ENCODE measurements around the gene SGPP2. TPM values are rescaled to one million over a fixed set of nuclear protein-coding genes. Genes with fewer than 3 reads are reported as not detected.
"Not testable (repeated sequence)": the region's sequence is repeated elsewhere in the genome, so short reads cannot be mapped to it uniquely, and the experiment has no call there.

SGPP2 gene
- total RNA-seq, 1 donor from 2014 or later: 12.4 TPM

DNA sequence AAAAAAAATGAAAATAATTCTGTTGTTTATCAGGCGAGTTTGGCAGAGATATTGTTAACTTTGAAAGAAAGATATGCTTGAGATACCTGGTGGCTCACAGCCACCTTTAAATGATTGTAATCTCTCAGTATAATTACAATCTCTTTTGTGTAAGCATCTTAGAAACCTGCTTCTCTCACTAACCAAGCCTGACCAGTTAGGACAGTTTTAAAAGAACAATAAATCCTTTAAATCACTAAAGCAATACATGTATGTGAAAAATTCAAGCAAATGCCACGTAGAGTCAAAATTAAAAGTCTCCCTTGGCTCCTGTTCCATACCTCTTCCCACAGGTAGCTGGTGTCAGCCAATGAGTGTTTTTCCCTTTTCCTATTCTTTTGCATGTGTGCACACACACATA lies 15.7 kb upstream of the SGPP2 start:
- ATAC-seq (ENCODE audit: low read depth) (no peak), DNase-seq (no peak)
- peaks cover 4% of the 10 kb centered on the region for H3K27me3 Mint-ChIP-seq
- H3K4me3 Mint-ChIP-seq: no peak overlapping the region
- peaks cover 1% of the 10 kb centered on the region for H3K36me3 Mint-ChIP-seq (ENCODE audit: low read depth)
- ChIA-PET CTCF (no interaction called here), POLR2A (no interaction called here)
- H3K4me1 Mint-ChIP-seq: no peaks in the 10 kb centered on the region
- TF ChIP-seq, protein P1, sequence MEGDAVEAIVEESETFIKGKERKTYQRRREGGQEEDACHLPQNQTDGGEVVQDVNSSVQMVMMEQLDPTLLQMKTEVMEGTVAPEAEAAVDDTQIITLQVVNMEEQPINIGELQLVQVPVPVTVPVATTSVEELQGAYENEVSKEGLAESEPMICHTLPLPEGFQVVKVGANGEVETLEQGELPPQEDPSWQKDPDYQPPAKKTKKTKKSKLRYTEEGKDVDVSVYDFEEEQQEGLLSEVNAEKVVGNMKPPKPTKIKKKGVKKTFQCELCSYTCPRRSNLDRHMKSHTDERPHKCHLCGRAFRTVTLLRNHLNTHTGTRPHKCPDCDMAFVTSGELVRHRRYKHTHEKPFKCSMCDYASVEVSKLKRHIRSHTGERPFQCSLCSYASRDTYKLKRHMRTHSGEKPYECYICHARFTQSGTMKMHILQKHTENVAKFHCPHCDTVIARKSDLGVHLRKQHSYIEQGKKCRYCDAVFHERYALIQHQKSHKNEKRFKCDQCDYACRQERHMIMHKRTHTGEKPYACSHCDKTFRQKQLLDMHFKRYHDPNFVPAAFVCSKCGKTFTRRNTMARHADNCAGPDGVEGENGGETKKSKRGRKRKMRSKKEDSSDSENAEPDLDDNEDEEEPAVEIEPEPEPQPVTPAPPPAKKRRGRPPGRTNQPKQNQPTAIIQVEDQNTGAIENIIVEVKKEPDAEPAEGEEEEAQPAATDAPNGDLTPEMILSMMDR (IDR thresholded peaks at IDR 0.05): no peak
- H3K9me3 Mint-ChIP-seq: peaks cover 2% of the 10 kb centered on the region
- intact Hi-C loops (cut with micrococcal nuclease): no loop called here
- no peak overlapping the region for H3K27ac Mint-ChIP-seq

DNA sequence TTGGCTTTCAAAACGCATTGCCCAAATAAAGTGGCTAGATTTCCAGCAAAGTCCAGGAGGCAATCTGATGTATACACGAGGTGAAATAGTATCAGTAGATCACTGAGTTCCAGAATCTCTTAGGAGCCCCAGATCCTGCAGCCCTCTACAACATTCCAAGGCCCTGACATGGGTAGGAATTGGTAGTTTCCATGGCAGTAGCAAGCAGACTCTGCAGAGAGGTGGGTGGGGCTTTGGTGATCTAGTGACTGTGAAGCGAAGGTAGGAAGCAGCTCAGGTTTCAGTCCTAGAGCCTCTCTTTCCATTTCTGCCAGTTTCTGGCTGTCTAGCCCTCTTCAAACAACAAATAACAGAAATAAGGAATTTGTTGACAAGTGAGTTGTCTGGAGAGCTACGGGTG lies 13.8 kb upstream of the SGPP2 start:
- POLR2A ChIA-PET: no interaction called here
- H3K9me3 Mint-ChIP-seq: peaks cover 6% of the 10 kb centered on the region
- no peaks in the 10 kb centered on the region for H3K4me1 Mint-ChIP-seq
- CTCF ChIA-PET: no interaction called here
- intact Hi-C loops (cut with micrococcal nuclease): no loop called here
- no peak overlapping the region for H3K4me3 Mint-ChIP-seq
- H3K27me3 Mint-ChIP-seq: peaks cover 4% of the 10 kb centered on the region
- DNase-seq (no peak), ATAC-seq (ENCODE audit: low read depth) (no peak)
- TF ChIP-seq, protein P1 (IDR thresholded peaks at IDR 0.05): no peak
- H3K36me3 Mint-ChIP-seq (ENCODE audit: low read depth): peaks cover 1% of the 10 kb centered on the region
- no peak overlapping the region for H3K27ac Mint-ChIP-seq

DNA sequence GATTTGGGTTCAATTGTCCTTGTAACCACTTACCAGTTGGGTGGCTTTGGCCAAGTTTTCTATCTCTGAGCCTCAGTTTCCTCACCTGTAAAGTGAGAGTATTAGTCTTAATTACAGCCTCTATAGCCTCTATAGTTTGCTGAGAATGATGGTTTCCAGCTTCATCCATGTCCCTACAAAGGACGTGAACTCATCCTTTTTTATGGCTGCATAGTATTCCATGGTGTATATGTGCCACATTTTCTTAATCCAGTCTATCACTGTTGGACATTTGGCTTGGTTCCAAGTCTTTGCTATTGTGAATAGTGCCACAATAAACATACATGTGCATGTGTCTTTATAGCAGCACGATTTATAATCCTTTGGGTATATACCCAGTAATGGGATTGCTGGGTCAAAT lies 12.0 kb upstream of the SGPP2 start:
- intact Hi-C loops (cut with micrococcal nuclease); CTCF ChIA-PET: not testable (repeated sequence)

DNA sequence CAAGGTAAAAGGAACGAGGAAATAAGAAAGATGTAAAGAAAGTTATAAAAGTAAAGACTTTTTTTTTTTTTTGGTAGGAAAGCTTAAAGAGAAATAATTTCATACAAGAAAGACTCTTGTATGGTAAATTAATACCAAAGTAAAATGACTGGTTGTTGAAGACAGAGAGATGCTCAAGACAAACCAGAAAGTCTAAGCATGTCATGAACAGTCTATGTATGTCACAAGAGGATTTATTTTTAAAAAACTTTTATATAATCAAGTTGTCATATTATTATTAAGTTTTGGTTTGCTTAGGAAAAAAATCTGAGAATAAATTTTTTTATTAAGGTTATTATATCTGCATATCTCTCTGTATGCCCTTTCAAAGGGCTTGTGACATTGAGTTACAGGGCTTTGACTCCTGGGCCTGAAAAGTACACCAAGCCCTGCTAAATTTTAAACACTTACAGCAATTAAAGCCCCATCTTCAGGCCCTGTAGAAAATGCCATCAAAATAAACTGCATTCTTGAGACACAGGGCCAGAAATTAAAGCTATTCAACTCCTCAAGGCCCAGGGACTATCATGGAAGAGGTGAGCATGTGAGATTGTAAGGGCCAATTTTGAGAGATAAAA lies 10.9 kb upstream of the SGPP2 start:
- POLR2A ChIA-PET: no interaction called here
- TF ChIP-seq, protein P1 (IDR thresholded peaks at IDR 0.05): no peak
- H3K27me3 Mint-ChIP-seq: peaks cover 4% of the 10 kb centered on the region
- CTCF ChIA-PET: no interaction called here
- no peak for DNase-seq
- H3K4me3 Mint-ChIP-seq: no peak overlapping the region
- peaks cover 1% of the 10 kb centered on the region for H3K36me3 Mint-ChIP-seq (ENCODE audit: low read depth)
- no peak overlapping the region for H3K27ac Mint-ChIP-seq
- H3K4me1 Mint-ChIP-seq: no peaks in the 10 kb centered on the region
- intact Hi-C loops (cut with micrococcal nuclease): no loop called here
- H3K9me3 Mint-ChIP-seq: peaks cover 9% of the 10 kb centered on the region
- no peak for ATAC-seq (ENCODE audit: low read depth)

More for the DNA sequence above, 12.0 kb upstream of the SGPP2 start:
- H3K27ac Mint-ChIP-seq; H3K4me1 Mint-ChIP-seq; H3K36me3 Mint-ChIP-seq (ENCODE audit: low read depth); H3K27me3 Mint-ChIP-seq; ATAC-seq (ENCODE audit: low read depth); POLR2A ChIA-PET; DNase-seq; H3K4me3 Mint-ChIP-seq: not testable (repeated sequence)
- H3K9me3 Mint-ChIP-seq: peaks cover 11% of the 10 kb centered on the region

DNA sequence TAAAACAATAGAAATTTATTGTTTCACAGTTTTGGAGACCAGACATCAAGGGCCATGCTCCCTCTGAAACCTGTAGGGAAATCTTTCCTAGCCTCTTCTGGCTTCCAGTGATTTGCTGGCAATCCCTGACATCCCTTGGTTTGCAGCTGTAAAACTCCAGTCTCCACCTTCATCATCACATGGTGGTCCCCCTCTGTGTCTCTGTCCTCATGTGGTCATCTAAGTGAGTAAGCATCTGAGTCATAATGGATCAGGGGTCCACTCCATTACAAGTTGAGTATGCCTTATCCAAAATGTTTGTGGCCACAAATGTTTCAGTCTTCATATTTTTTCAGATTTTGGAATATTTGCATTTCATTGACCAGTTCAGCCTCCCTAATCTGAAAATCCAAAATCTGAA lies 5.6 kb upstream of the SGPP2 start:
- peaks cover 13% of the 10 kb centered on the region for H3K4me1 Mint-ChIP-seq
- peaks cover 9% of the 10 kb centered on the region for H3K9me3 Mint-ChIP-seq
- peaks cover 11% of the 10 kb centered on the region for H3K27me3 Mint-ChIP-seq
- TF ChIP-seq, protein P1 (IDR thresholded peaks at IDR 0.05): no peak
- peaks cover 3% of the 10 kb centered on the region for H3K36me3 Mint-ChIP-seq (ENCODE audit: low read depth)
- ChIA-PET POLR2A (no interaction called here), CTCF (no interaction called here)
- H3K4me3 Mint-ChIP-seq: no peak overlapping the region
- no peak overlapping the region for H3K27ac Mint-ChIP-seq
- ATAC-seq (ENCODE audit: low read depth): no peak
- no peak for DNase-seq
- intact Hi-C loops (cut with micrococcal nuclease): no loop called here

DNA sequence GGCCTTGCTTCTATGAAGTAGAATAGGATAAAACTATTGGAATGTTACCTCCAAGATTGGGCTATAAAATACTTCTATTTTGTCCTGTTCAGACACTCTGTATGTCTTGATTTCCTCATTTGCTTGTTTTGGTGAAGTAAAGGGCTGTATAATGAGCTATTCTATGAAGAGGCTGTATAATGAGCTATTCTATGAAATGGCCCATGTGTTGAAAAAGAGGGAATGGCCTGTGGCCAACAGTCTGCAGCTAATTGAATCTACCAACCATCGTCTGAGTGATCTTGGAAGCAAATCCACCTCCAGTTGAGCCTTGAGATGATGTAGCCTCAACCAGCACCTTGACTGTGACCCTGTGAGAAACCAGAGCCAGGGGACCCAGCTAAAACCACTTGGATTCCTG lies 3.8 kb upstream of the SGPP2 start:
- intact Hi-C loops (cut with micrococcal nuclease): loop anchor here (5.0 to 10.0 kb wide), 4 partner anchors 142 to 1534 kb away; partner anchors contain the start of genes ACSL3, FARSB and MRPL44
- TF ChIP-seq, protein P1 (IDR thresholded peaks at IDR 0.05): no peak
- peaks cover 8% of the 10 kb centered on the region for H3K36me3 Mint-ChIP-seq (ENCODE audit: low read depth)
- no peak for ATAC-seq (ENCODE audit: low read depth)
- H3K27ac Mint-ChIP-seq: no peak overlapping the region
- no peak for DNase-seq
- H3K9me3 Mint-ChIP-seq: peaks cover 5% of the 10 kb centered on the region
- H3K4me1 Mint-ChIP-seq: peaks cover 22% of the 10 kb centered on the region
- ChIA-PET POLR2A (no interaction called here), CTCF (no interaction called here)
- no peak overlapping the region for H3K4me3 Mint-ChIP-seq
- H3K27me3 Mint-ChIP-seq: peaks cover 18% of the 10 kb centered on the region
